ENCODE measurements around the gene FECH.

- TF ChIP-seq HMGXB4 (CRISPR knock-in tag; IDR thresholded peaks at IDR 0.05) = no peak
- TF ChIP-seq CTCF (IDR thresholded peaks at IDR 0.05) = no peak
- TF ChIP-seq ATF3 (CRISPR knock-in tag; conservative IDR thresholded peaks at IDR 0.05) = no peak
- TF ChIP-seq USF2 (CRISPR knock-in tag; IDR thresholded peaks at IDR 0.05) = no peak
Measured at GRCh38 chr18:57585855-57586250, 649 bp downstream of the FECH start.
